Stimulated activated CD4-positive, alpha-beta T cell treated with anti-CD3 and anti-CD28 coated beads, Interleukin-4, amount 100 ng/mL, for 4 hours (primary cell): ENCODE results near the gene OR52I2.

Experiments
- DNase-seq, 2 experiments: peaks; one replicate each; pipeline ENCODE4 v3.0.0-alpha.2; 2020

Gene OR52I2

GRCh38 chr11:4581443-4581842 lies at the start of gene OR52I2:
TSS of gene OR52I2 (plus strand) at chr11:4581743.
- no peak for DNase-seq

- peak; percentile 23 to 39 for DNase-seq
These were observed 41.8 kb upstream of the OR52I2 start for GRCh38 chr11:4539603-4540219.

- no peak for DNase-seq
These were observed 40.5 kb upstream of the OR52I2 start for GRCh38 chr11:4541071-4541470.

GRCh38 chr11:4543561-4543960 lies 38.0 kb upstream of the OR52I2 start:
- no peak for DNase-seq

- DNase-seq: no peak
These were observed 36.7 kb upstream of the OR52I2 start, which contains the start of gene OR52M1 for GRCh38 chr11:4544891-4545290. TSS of gene OR52M1 (plus strand) at chr11:4545191. CDS start at chr11:4545191, 0 bp downstream.

- DNase-seq: no peak
These were observed 34.7 kb upstream of the OR52I2 start for GRCh38 chr11:4546878-4547277.

GRCh38 chr11:4547416-4547815 lies 34.1 kb upstream of the OR52I2 start:
- no peak for DNase-seq

GRCh38 chr11:4551346-4551979 lies 30.1 kb upstream of the OR52I2 start:
- DNase-seq: no peak

- DNase-seq: no peak
These were observed 21.8 kb upstream of the OR52I2 start for GRCh38 chr11:4559527-4560440.

GRCh38 chr11:4560467-4560866 lies 21.1 kb upstream of the OR52I2 start:
- no peak for DNase-seq

GRCh38 chr11:4565371-4565770 lies 16.2 kb upstream of the OR52I2 start:
- DNase-seq: no peak

GRCh38 chr11:4569075-4569474 lies 12.5 kb upstream of the OR52I2 start:
- no peak for DNase-seq

- no peak for DNase-seq
These were observed 4.7 kb upstream of the OR52I2 start for GRCh38 chr11:4576880-4577279.

- no peak for DNase-seq
These were observed 3.8 kb upstream of the OR52I2 start for GRCh38 chr11:4577761-4578160.

GRCh38 chr11:4578624-4579023 lies 2.9 kb upstream of the OR52I2 start:
- no peak for DNase-seq

- DNase-seq: no peak
These were observed 1.4 kb upstream of the OR52I2 start for GRCh38 chr11:4580124-4580523.

GRCh38 chr11:4589017-4589416 lies 7.5 kb downstream of the OR52I2 start:
- no peak for DNase-seq

GRCh38 chr11:4593739-4594138 lies 12.2 kb downstream of the OR52I2 start, which contains the start of gene OR52I1:
TSS of gene OR52I1 (plus strand) at chr11:4594039. CDS start at chr11:4594039, 0 bp downstream.
- no peak for DNase-seq

GRCh38 chr11:4605057-4605456 lies 23.5 kb downstream of the OR52I2 start:
- no peak for DNase-seq

- DNase-seq: no peak
These were observed 24.9 kb downstream of the OR52I2 start for GRCh38 chr11:4606231-4607015.

GRCh38 chr11:4607096-4607495 lies 25.6 kb downstream of the OR52I2 start:
- DNase-seq: no peak

GRCh38 chr11:4607781-4608666 lies 26.5 kb downstream of the OR52I2 start, which contains the start of gene TRIM68:
TSS of gene TRIM68 (minus strand) at chr11:4608231. CDS start at chr11:4605504, 2,727 bp downstream.
- DNase-seq: peak; percentile 92 to 94
